HCT116 (cell line): ENCODE data around the gene ASB9. TPM values are rescaled to one million over a fixed set of nuclear protein-coding genes. Genes with fewer than 3 reads are reported as not detected.

Experiments
- ATAC-seq: fragments of 200-7000 bp; cut with Tn5 transposase; 2 replicates; pipeline ENCODE4 v1.9.1; 2020; ENCODE audit warnings: mild to moderate bottlenecking, moderate library complexity
- BruUV-seq: library from RNA; stranded (reverse); fragments of 400-500 nt; replicated peaks from 2 replicates; lab custom pipeline; 2021; lab: Mats Ljungman, UMichigan
- CTCF ChIA-PET: fragments of 300-600 bp; sonication (Branson Sonifier 250); formaldehyde crosslinking; loops from one replicate; lab custom pipeline; 2021; ENCODE audit warnings: antibody characterized with exemption; lab: Charles Lee
- POLR2A ChIA-PET: fragments of 300-600, 350-600 bp; sonication (Branson Sonifier 250); formaldehyde crosslinking; loops from one replicate; lab custom pipeline; 2021; ENCODE audit warnings: antibody characterized with exemption; lab: Charles Lee
- RAD21 ChIA-PET, 2 experiments: fragments of 300-600 bp; sonication (Branson Sonifier 250); formaldehyde crosslinking; loops; one replicate each; lab custom pipeline; 2023; ENCODE audit warnings: low total read pairs in 2 of 2; ENCODE audit not compliant: uncharacterized antibody in 2 of 2, unreplicated experiment in 2 of 2, low non-redundant PET in 1 of 2; lab: Charles Lee
- DNase-seq: peaks from one replicate; pipeline ENCODE4 v3.0.0-alpha.2; 2010; ENCODE audit warnings: low read depth, low spot score
- H2AFZ ChIP-seq: fragments of 200-600 bp; shearing (Covaris generic), sonication (generic); 2 replicates; pipeline ENCODE4 v1.6.1; 2017; ENCODE audit warnings: low read depth, mixed run types, mixed read lengths, antibody characterized with exemption, low read length; ENCODE audit not compliant: poor library complexity, severe bottlenecking
- H3K27ac ChIP-seq: 2 replicates; pipeline ENCODE4 v1.5.1; 2012; ENCODE audit warnings: low read depth, low read length
- H3K27me3 ChIP-seq: fragments of 200-600 bp; sonication (generic); 2 replicates; pipeline ENCODE4 v1.6.1; 2016; ENCODE audit warnings: mixed run types, low read length, mixed read lengths; ENCODE audit not compliant: insufficient read depth
- H3K36me3 ChIP-seq, 2 experiments: fragments of 200-500 bp in 1 of 2; fragments of 200-600 bp in 1 of 2; sonication (Bioruptor generic) in 1 of 2; sonication (generic) in 1 of 2; 2 replicates each; pipeline versions ENCODE4 v1.5.1 to v1.6.1; 2014 to 2016; ENCODE audit warnings: low read length in 2 of 2, inconsistent platforms in 1 of 2, mixed read lengths in 1 of 2, mixed run types in 1 of 2; ENCODE audit not compliant: insufficient read depth in 2 of 2, control insufficient read depth in 1 of 2
- H3K4me1 ChIP-seq, 2 experiments: fragments of 200-600 bp in 1 of 2; sonication (generic) in 1 of 2; 2 replicates each; pipeline versions ENCODE4 v1.5.1 to v1.6.1; 2012 to 2017; ENCODE audit warnings: low read length in 2 of 2, inconsistent platforms in 1 of 2, mild to moderate bottlenecking in 1 of 2, mixed read lengths in 1 of 2, mixed run types in 1 of 2, moderate library complexity in 1 of 2; ENCODE audit not compliant: insufficient read depth in 2 of 2, control insufficient read depth in 1 of 2
- H3K4me2 ChIP-seq: fragments of 200-600 bp; sonication (generic); 2 replicates; pipeline ENCODE4 v1.6.1; 2017; ENCODE audit warnings: mixed run types, low read length, mixed read lengths
- H3K4me3 ChIP-seq, 2 experiments: fragments of 200-600 bp in 1 of 2; sonication (generic) in 1 of 2; replicated peaks in 1 of 2; 2 replicates each; pipeline ENCODE4 v1.5.1; 2011 to 2016; ENCODE audit warnings: low read length in 2 of 2, control low read depth in 1 of 2, low read depth in 1 of 2, mild to moderate bottlenecking in 1 of 2, mixed read lengths in 1 of 2, mixed run types in 1 of 2
- H3K79me2 ChIP-seq: fragments of 200-600 bp; sonication (generic); 2 replicates; pipeline ENCODE4 v1.6.1; 2017; ENCODE audit warnings: mild to moderate bottlenecking, mixed run types, low read length, moderate library complexity, mixed read lengths; ENCODE audit not compliant: insufficient read depth
- H3K9ac ChIP-seq: fragments of 200-600 bp; sonication (generic); 2 replicates; pipeline ENCODE4 v1.6.1; 2016; ENCODE audit warnings: low read length, mixed read lengths
- H3K9me2 ChIP-seq: fragments of 200-600 bp; sonication (generic), shearing (Covaris generic); 2 replicates; pipeline ENCODE4 v1.6.1; 2017; ENCODE audit warnings: mixed run types, mild to moderate bottlenecking, moderate library complexity; ENCODE audit not compliant: insufficient read depth
- H3K9me3 ChIP-seq, 2 experiments: fragments of 200-500 bp in 1 of 2; fragments of 200-600 bp in 1 of 2; sonication (Bioruptor generic) in 1 of 2; sonication (generic) in 1 of 2; 2 replicates each; pipeline ENCODE4 v1.6.1; 2014 to 2017; ENCODE audit warnings: low read length in 2 of 2, mixed read lengths in 2 of 2, inconsistent platforms in 1 of 2, low read depth in 1 of 2, mild to moderate bottlenecking in 1 of 2, mixed run types in 1 of 2, moderate library complexity in 1 of 2; ENCODE audit not compliant: control insufficient read depth in 1 of 2, insufficient read depth in 1 of 2
- H4K20me1 ChIP-seq: fragments of 200-600 bp; sonication (generic), shearing (Covaris generic); 2 replicates; pipeline ENCODE4 v1.6.1; 2017; ENCODE audit warnings: mixed run types, mild to moderate bottlenecking, moderate library complexity; ENCODE audit not compliant: insufficient read depth
- CEBPB ChIP-seq: IDR thresholded peaks from 2 replicates; pipeline ENCODE4 v1.6.1; 2012; ENCODE audit warnings: low read depth
- CTCF ChIP-seq, 3 experiments: fragments of 200-600 bp in 1 of 3; sonication (generic) in 1 of 3; IDR thresholded peaks in 2 of 3; conservative IDR thresholded peaks in 1 of 3; 2 replicates each; pipeline ENCODE4 v1.5.1; 2012 to 2017; ENCODE audit warnings: low read depth in 2 of 3, low read length in 2 of 3, antibody characterized with exemption in 1 of 3, borderline replicate concordance in 1 of 3, control low read depth in 1 of 3, mild to moderate bottlenecking in 1 of 3, mixed read lengths in 1 of 3, mixed run types in 1 of 3, moderate library complexity in 1 of 3; ENCODE audit not compliant: insufficient read depth in 1 of 3
- ELF1 ChIP-seq: IDR thresholded peaks from 2 replicates; pipeline ENCODE4 v1.6.1; 2012; ENCODE audit warnings: low read depth, borderline replicate concordance
- EZH2 ChIP-seq: fragments of 200-600 bp; sonication (generic); IDR thresholded peaks from 2 replicates; pipeline ENCODE4 v1.6.1; 2017; ENCODE audit warnings: antibody characterized with exemption, mixed run types
- EZH2phosphoT487 ChIP-seq: fragments of 200-600 bp; IDR thresholded peaks from 2 replicates; pipeline ENCODE4 v1.6.1; 2018; ENCODE audit warnings: antibody characterized with exemption, borderline replicate concordance
- JUND ChIP-seq: IDR thresholded peaks from 2 replicates; pipeline ENCODE4 v1.6.1; 2012
- MAX ChIP-seq: IDR thresholded peaks from 2 replicates; pipeline ENCODE4 v1.6.1; 2012
- POLR2AphosphoS5 ChIP-seq: IDR thresholded peaks from 2 replicates; pipeline ENCODE4 v1.6.1; 2011; ENCODE audit warnings: mild to moderate bottlenecking, low read depth, low read length, moderate library complexity
- RAD21 ChIP-seq: IDR thresholded peaks from 2 replicates; pipeline ENCODE4 v1.6.1; 2012; ENCODE audit warnings: low read depth, mild to moderate bottlenecking
- TCF7L2 ChIP-seq: IDR thresholded peaks from 2 replicates; pipeline ENCODE4 v1.7.0; 2011; ENCODE audit warnings: borderline replicate concordance, inconsistent platforms; ENCODE audit not compliant: insufficient read depth, insufficient read length; ENCODE audit errors: extremely low read depth
- YY1 ChIP-seq: IDR thresholded peaks from 2 replicates; pipeline ENCODE4 v1.6.1; 2011; ENCODE audit warnings: low read length, low read depth, moderate library complexity, mild to moderate bottlenecking; ENCODE audit not compliant: insufficient replicate concordance; ENCODE audit errors: extremely low read depth
- intact Hi-C: fragments of 100-400 bp; cut with micrococcal nuclease; formaldehyde crosslinking; loops from 2 replicates; pipeline ENCODE4 v1.10.0; 2022
- total RNA-seq: library from RNA; stranded (reverse); gene quantifications from one replicate; pipeline ENCODE4 v1.2.1, GENCODE V29; 2021; ENCODE audit not compliant: unreplicated experiment
- TF ChIP-seq, protein P1 (sequence below): IDR thresholded peaks from 2 replicates; pipeline ENCODE4 v1.6.1; 2011; ENCODE audit warnings: mild to moderate bottlenecking, low read length, moderate library complexity; ENCODE audit not compliant: insufficient replicate concordance; ENCODE audit errors: extremely low read depth

ASB9 gene
- total RNA-seq, 1 experiment from 2014 or later, result 2.9 TPM

DNA sequence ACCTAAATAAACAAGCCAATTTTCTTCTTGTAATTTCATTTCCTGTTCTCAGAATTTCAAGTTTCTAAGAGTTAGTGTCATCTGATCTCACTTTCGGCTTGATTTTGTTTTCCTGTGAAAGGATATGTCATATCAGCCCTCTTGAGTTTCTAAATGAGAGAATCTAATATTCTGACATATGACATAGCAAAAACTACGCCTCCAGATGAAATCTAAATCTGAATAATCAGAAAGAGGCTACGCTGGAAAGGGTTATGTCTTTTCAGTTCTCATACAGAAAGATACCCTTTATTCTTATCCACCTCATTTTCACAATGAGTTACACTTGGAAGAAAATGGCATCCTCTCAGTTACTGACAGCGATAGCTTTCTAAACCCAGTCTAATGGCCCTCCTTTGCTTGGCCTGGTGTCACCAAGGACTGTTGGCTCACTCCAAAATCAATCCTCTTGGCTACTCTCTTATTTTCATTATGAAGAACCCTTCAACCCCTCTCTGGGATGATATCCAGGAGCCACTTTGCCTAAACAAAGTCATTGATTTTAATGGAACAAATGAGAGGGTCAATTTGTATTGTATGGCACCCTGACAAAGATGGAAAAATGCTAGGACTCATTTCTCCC, 65.6 kb downstream of the ASB9 start:
- BruUV-seq, result no TSS peak
- ChIA-PET RAD21 (no interaction called here), POLR2A (no interaction called here), CTCF (no interaction called here)
- no peaks in the 10 kb centered on the region for H3K9me2 ChIP-seq
- TF ChIP-seq, protein P1, sequence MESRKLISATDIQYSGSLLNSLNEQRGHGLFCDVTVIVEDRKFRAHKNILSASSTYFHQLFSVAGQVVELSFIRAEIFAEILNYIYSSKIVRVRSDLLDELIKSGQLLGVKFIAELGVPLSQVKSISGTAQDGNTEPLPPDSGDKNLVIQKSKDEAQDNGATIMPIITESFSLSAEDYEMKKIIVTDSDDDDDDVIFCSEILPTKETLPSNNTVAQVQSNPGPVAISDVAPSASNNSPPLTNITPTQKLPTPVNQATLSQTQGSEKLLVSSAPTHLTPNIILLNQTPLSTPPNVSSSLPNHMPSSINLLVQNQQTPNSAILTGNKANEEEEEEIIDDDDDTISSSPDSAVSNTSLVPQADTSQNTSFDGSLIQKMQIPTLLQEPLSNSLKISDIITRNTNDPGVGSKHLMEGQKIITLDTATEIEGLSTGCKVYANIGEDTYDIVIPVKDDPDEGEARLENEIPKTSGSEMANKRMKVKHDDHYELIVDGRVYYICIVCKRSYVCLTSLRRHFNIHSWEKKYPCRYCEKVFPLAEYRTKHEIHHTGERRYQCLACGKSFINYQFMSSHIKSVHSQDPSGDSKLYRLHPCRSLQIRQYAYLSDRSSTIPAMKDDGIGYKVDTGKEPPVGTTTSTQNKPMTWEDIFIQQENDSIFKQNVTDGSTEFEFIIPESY, result no peak
- DNase-seq, result no peak
- H3K4me2 ChIP-seq, result no peak overlapping the region
- H3K27ac ChIP-seq, result no peak overlapping the region
- H3K9me3 ChIP-seq, result no peaks in the 10 kb centered on the region
- H3K36me3 ChIP-seq, result no peaks in the 10 kb centered on the region
- H3K4me3 ChIP-seq, result no peak overlapping the region
- no peaks in the 10 kb centered on the region for H4K20me1 ChIP-seq
- no peaks in the 10 kb centered on the region for H3K4me1 ChIP-seq
- no peaks in the 10 kb centered on the region for H3K27me3 ChIP-seq
- intact Hi-C loops, result no loop called here
- ATAC-seq, result no peak
- no peaks in the 10 kb centered on the region for H3K79me2 ChIP-seq
- H2AFZ ChIP-seq, result no peak overlapping the region
- no peak overlapping the region for H3K9ac ChIP-seq

DNA sequence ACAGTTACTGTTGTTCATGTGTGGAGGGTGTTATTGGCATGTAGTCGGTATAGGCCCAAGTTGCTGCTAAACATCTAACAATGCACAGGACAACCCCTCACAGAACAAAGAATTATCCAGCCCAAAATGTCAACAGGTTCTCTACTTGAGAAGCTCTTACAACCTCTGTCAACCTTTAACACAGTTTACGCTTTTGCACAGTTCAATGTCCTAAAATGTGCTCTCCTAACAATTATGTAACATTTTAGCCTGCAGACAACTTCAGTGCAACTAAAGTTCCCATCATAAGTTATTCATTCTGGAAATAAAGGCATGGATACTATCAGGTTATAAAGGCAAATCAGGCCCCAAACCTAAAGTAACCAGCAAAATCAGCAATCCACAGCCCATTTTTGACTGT, 66.2 kb downstream of the ASB9 start:
- Histone ChIP-seq H3K36me3 (no peaks in the 10 kb centered on the region), H3K4me3 (no peak overlapping the region), H4K20me1 (no peaks in the 10 kb centered on the region), H3K27ac (no peak overlapping the region), H3K4me1 (no peaks in the 10 kb centered on the region), H3K79me2 (no peaks in the 10 kb centered on the region), H3K9ac (no peak overlapping the region), H2AFZ (no peak overlapping the region), H3K9me2 (no peaks in the 10 kb centered on the region), H3K9me3 (no peaks in the 10 kb centered on the region), H3K4me2 (no peak overlapping the region), H3K27me3 (no peaks in the 10 kb centered on the region)
- intact Hi-C loops, result no loop called here
- RAD21 ChIA-PET, result no interaction called here
- POLR2A ChIA-PET, result no interaction called here
- BruUV-seq, result no TSS peak
- ATAC-seq (no peak), DNase-seq (no peak)
- CTCF ChIA-PET, result no interaction called here
- TF ChIP-seq MAX (no peak), TCF7L2 (no peak), POLR2AphosphoS5 (no peak), CEBPB (no peak), ELF1 (no peak), EZH2 (no peak), JUND (no peak), RAD21 (no peak), YY1 (no peak), CTCF (IDR thresholded peaks at IDR 0.05 in 2 of 3, conservative IDR thresholded peaks at IDR 0.05 in 1 of 3; ENCODE audit: borderline replicate concordance in 1 of 3, insufficient read depth in 1 of 3, low read depth in 2 of 3, low read length in 2 of 3) (no peak), EZH2phosphoT487 (no peak)
